Measurements from ENCODE around the gene RFC4.
"Not testable (repeated sequence)": the region's sequence is repeated elsewhere in the genome, so short reads cannot be mapped to it uniquely, and the experiment has no call there.

Gene RFC4

GRCh38 chr3:186806089-186807055 is at the start of gene RFC4:
Gene RFC4 (minus strand): TSS chr3:186806482. CDS start chr3:186804713, 1,769 bp downstream.
- DNase-seq (ENCODE audit: low read depth), result peak; percentile 56

GRCh38 chr3:186854954-186855353 is 48.7 kb upstream of the RFC4 start:
- no peak for DNase-seq (ENCODE audit: low read depth)

GRCh38 chr3:186854146-186854545 is 47.9 kb upstream of the RFC4 start:
- DNase-seq (ENCODE audit: low read depth), result no peak

GRCh38 chr3:186852994-186853393 is 46.7 kb upstream of the RFC4 start:
- DNase-seq (ENCODE audit: low read depth), result no peak

GRCh38 chr3:186851835-186852234 is 45.6 kb upstream of the RFC4 start:
- DNase-seq (ENCODE audit: low read depth), result not testable (repeated sequence)

- DNase-seq (ENCODE audit: low read depth), result peak; percentile 47
Observed at GRCh38 chr3:186849374-186849975, 43.2 kb upstream of the RFC4 start.

- DNase-seq (ENCODE audit: low read depth), result no peak
Observed at GRCh38 chr3:186847437-186847836, 41.2 kb upstream of the RFC4 start.

- no peak for DNase-seq (ENCODE audit: low read depth)
Observed at GRCh38 chr3:186845756-186846155, 39.5 kb upstream of the RFC4 start.

- no peak for DNase-seq (ENCODE audit: low read depth)
Observed at GRCh38 chr3:186844908-186845307, 38.6 kb upstream of the RFC4 start.

GRCh38 chr3:186843039-186843432 is 36.8 kb upstream of the RFC4 start:
- DNase-seq (ENCODE audit: low read depth), result no peak

- DNase-seq (ENCODE audit: low read depth), result no peak
Observed at GRCh38 chr3:186842426-186843038, 36.2 kb upstream of the RFC4 start, which contains the start of gene ADIPOQ. Gene ADIPOQ (plus strand): TSS chr3:186842710. CDS start chr3:186853059, 10,349 bp downstream.

GRCh38 chr3:186841620-186842019 is 35.3 kb upstream of the RFC4 start:
- no peak for DNase-seq (ENCODE audit: low read depth)

- DNase-seq (ENCODE audit: low read depth), result peak; percentile 94
Observed at GRCh38 chr3:186839874-186840641, 33.8 kb upstream of the RFC4 start.

GRCh38 chr3:186832276-186832675 is 26.0 kb upstream of the RFC4 start:
- no peak for DNase-seq (ENCODE audit: low read depth)

GRCh38 chr3:186831798-186832197 is 25.5 kb upstream of the RFC4 start:
- no peak for DNase-seq (ENCODE audit: low read depth)

GRCh38 chr3:186828340-186828739 is 22.1 kb upstream of the RFC4 start:
- no peak for DNase-seq (ENCODE audit: low read depth)

- DNase-seq (ENCODE audit: low read depth), result peak; percentile 67
Observed at GRCh38 chr3:186826976-186827857, 20.9 kb upstream of the RFC4 start.

GRCh38 chr3:186826410-186826975 is 20.2 kb upstream of the RFC4 start:
- no peak for DNase-seq (ENCODE audit: low read depth)

- no peak for DNase-seq (ENCODE audit: low read depth)
Observed at GRCh38 chr3:186825872-186826409, 19.7 kb upstream of the RFC4 start.

- DNase-seq (ENCODE audit: low read depth), result peak; percentile 75
Observed at GRCh38 chr3:186825294-186825821, 19.1 kb upstream of the RFC4 start.

Measured in iris pigment epithelial cell (primary cell).